Activated CD4-positive, CD25-positive, alpha-beta regulatory T cell treated with anti-CD3 and anti-CD28 coated beads, Interleukin-2, amount 50 U/mL, for 16 hours (primary cell): ENCODE data around the gene LRRC74B.
"Not testable (repeated sequence)": the region's sequence is repeated elsewhere in the genome, so short reads cannot be mapped to it uniquely, and the experiment has no call there.

Experiments
- DNase-seq: peaks from one replicate; pipeline ENCODE4 v3.0.0-alpha.2; 2020; ENCODE audit warnings: low read depth, low spot score

LRRC74B gene

DNA sequence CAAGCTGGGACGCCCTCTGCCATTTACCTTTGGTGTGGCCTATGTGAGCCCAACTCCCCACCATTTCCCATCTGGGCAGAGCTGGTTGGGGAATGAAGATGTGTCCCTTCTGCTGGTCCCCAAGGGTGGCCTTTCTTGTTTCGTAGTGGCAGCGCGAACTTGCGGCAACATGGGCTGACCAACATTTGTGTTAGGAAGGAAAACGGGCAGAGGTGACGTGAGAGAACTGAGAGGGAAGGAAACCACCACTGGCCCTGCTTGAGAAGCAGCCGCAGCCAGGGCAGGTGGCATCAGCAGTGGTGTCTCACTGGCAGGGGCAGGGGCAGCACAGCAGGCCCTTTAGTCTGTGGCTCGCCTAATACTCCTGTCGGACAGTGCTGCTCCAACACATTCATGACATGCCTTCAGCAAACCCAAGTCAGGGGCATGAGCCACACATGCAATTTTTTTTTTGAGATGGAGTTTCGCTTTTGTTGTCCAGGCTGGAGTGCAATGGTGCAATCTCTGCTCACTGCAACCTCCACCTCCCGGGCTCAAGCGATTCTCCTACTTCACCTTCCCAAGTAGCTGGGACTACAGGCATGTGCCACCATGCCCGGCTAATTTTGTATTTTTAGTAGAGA is 29.9 kb downstream of the LRRC74B start:
- DNase-seq, result no peak

DNA sequence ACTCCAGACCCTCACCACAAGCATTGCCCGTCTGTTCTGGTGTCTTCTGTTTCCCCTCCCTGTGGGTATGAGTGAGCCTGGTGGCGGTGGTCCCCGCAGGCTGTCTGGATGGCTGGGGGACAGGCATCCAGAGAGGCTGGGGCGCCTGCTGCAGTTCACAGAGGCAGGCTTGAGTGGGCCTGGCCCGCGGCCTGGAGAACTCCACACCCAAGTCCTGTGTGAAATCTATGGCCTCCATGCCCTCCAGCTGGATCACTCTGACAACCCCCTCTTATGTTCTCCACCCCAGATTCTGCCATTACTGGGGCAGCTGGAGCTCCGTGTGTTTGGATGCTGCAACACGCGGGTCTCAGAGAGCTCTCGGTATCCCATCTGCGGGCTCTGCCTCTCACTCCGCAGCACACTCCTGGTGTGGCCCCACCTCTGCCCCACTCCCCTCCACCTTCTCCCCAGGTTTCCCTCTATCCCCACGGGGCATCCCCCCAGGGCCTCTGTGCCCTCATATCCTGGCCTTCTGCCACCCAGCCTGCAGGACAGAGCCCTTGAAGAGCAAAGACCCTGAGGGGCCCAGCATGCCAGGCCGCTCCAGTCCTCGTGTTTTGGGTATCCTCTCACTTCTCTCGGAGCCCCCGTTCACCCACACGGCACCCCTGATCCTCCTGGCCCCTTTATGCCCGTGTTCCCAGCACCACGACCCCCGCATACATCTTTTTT is 31.3 kb downstream of the LRRC74B start:
- DNase-seq, result no peak

DNA sequence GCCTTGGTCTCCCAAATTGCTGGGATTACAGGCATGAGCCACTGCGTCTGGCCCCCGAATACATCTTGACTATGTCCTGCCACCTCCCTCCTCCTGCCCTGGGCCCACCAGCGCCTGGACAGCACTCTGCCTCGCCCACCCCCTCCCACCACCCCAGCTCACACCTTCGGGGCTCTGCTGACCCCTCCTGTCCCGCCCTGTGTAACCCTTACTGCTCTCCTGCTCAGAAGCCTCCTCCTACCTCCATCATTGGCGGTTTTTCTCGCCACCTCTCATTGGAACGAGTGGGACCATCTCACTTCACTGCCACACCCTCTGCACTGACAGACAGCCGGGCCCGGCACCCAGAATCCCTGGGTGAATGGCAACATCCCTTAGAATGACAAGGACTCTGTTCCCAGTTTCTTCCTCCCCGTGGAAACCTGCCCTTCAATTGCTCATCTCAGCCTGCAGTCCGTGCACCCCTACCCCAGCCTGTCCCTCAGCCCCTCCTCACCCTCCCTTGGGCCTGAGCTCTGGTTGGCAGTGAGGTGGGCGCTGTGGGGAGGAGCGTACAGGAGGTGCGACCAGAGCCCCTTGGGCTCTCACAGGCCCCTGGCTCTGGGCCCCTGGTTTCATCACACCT is 32.2 kb downstream of the LRRC74B start:
- no peak for DNase-seq

DNA sequence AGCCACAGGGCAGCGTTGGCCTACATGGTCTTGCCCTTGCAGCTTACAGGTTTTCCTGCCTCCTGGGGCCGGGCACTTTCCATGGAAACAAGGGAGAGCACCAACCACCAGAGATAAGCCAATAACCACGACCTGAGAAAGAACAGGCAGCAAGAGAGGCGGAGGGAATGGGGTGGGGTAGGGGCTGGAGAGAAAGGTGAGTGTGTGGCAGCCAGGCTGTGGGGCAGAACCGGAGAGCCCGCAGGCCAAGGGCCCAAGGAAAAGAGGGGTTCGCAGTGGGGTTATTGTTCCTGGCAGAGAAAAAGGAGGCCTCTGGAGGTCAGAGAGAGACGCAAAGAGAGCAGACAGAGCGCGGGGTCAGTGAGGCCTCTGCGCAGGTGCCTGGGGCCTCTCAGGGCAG is 33.2 kb downstream of the LRRC74B start:
- no peak for DNase-seq

DNA sequence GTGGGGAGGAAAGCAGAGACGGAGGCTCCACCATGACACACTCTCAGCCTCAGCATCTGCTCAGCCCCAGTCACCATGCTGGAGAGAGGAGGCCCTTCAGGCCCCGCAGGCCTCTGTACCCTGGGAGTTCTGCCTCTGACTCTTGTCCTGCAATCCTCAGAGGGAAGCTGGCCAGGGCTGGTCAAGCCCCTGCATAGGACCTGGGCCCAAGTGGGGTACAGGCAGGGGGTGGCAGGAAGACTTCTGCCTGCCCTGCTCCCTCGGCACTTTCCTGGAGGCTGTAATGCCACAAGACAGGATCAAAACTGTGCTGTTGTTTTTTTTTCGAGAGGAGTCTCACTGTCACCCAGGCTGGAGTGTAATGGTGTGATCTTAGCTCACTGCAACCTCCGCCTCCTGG is 33.7 kb downstream of the LRRC74B start:
- DNase-seq, result no peak

DNA sequence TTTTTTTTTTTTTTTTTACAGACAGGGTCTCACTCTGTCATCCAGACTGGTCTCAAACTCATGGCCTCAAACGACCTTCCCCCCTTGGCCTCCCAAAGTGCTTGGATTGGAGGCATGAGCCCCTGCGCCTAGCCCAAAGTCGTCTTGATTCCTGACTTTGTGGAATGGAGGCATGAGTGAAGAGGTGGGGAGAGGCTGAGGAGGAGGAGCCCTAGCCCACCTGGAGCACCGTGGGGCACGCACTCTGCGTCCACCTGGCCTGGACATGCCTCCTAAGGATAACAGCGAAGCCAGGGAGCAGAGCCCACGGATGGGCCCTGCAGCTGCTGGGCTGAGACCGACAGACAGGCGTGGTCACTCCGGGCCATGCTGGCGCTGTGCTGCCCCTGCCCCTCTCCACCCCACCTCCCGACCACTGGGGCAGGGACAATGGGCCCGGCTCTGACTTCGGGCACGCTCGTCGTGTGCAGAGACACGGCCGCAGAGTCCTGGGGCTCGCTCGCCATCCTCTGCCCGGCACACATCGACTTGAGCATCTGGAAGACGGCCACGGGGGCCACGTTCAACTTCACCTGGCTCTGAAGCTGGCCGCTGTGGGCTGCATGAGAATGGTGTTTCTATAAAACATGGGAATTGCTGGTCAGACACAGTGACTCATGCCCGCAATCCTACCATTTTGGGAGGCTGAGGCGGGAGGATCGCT is 34.8 kb downstream of the LRRC74B start:
- no peak for DNase-seq

DNA sequence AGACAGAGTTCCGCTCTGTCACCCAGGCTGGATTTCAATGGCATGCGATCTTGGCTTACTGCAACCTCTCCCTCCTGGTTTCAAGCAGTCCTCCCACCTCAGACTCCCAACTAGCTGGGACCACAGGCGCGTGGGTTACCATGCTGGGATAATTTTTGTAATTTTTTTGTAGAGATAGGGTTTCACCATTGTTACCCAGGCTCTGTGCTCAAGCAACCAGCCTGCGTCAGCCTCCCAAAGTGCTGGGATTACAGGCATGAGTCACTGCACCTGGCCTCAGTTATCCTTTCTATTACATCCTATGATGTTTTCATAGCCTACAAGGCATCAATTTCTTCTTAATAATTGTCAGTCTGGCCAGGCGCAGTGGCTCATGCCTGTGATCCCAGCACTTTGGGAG is 36.5 kb downstream of the LRRC74B start:
- no peak for DNase-seq

DNA sequence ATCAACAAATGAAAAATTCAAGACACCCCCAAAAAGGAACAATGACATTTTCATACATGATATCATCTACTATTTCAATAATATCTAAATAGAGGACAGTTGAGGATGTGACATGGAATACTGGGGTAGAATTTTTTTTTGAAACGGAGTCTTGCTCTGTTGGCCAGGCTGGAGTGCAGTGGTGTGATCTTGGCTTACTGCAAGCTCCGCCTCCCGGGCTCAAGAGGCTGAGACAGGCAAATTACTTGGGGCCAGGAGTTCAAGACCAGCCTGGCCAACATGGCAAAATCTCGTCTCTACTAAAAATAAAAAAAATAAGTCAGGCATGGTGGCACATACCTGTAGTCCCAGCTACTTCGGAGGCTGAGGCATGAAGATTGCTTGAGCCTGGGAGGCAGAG is 41.4 kb downstream of the LRRC74B start:
- no peak for DNase-seq

DNA sequence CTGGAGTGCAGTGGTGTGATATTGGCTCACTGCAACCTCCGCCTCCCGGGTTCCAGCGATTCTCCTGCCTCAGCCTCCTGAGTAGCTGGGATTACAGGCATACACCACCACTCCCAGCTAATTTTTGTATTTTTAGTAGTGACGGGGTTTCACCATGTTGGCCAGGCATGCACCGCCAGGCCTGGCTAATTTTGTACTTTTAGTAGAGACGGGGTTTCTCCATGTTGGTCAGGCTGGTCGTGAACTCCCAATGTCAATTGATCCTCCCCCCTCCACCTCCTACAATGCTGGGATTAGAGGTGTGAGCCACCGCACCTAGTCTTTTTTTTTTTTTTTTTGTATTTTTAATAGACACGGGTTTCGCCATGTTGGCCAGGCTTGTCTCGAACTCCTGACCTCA is 42.2 kb downstream of the LRRC74B start:
- not testable (repeated sequence) for DNase-seq

DNA sequence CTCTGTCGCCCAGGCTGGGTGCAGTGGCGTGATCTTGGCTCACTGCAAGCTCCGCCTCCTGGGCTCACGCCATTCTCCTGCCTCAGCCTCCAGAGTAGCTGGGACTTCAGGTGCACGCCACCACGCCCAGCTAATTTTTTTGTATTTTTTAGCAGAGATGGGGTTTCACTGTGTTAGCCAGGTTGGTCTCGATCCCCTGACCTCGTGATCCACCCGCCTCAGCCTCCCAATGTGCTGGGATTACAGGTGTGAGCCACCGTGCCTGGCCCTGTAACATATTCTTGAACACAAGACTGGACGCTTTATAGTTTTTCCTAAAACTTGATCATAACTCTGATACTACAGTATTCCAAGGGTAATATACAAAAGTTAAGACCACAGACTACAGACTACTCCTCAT is 45.5 kb downstream of the LRRC74B start:
- not testable (repeated sequence) for DNase-seq

DNA sequence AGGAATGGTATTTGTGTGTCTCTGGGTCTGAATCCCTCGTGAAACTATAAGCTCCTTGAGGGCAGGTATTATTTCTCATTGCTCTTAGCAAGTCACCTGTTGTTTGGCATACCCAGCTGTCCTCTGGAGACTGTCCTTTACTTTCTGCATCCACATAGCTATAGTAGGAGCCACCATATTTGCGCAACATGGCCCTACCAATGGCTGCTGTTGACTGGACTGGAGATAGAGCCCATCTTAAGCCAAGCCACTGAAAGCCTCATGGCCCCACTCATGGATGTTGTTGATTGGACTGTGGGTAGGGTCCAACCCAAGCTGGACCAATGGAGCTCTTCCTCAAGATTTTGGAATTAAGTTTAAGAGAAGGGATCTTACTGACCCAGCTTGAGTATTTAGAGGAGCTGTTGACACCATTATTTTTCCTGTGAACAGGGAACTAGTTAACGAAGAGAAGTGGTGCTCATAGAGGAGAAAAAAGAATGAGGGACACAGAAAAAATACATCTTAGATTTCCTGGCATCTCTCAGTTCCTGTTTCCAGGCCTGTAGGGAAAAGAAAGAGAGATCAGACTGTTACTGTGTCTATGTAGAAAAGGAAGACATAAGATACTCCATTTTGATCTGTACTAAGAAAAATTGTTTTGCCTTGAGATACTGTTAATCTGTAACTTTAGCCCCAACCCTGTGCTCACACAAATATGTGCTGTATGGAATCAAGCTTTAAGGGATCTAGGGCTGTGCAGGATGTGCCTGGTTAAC is 47.2 kb downstream of the LRRC74B start:
- no peak for DNase-seq

DNA sequence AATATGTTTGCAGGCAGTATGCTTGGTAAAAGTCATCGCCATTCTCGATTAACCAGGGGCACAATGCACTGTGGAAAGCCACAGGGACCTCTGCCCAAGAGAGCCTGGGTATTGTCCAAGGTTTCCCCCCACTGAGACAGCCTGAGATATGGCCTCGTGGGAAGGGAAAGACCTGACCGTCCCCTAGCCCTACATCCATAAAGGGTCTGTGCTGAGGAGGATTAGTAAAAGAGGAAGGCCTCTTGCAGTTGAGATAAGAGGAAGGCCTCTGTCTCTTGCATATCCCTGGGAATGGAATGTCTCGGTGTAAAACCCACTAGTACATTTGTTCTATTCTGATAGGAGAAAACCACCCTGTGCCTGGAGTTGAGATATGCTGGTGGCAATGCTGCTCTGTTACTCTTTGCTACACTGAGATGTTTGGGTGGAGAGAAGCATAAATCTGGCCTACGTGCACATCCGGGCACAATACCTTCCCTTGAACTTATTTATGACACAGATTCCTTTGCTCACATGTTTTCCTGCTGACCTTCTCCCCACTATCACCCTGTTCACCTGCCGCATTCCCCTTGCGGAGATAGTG is 47.9 kb downstream of the LRRC74B start:
- not testable (repeated sequence) for DNase-seq

DNA sequence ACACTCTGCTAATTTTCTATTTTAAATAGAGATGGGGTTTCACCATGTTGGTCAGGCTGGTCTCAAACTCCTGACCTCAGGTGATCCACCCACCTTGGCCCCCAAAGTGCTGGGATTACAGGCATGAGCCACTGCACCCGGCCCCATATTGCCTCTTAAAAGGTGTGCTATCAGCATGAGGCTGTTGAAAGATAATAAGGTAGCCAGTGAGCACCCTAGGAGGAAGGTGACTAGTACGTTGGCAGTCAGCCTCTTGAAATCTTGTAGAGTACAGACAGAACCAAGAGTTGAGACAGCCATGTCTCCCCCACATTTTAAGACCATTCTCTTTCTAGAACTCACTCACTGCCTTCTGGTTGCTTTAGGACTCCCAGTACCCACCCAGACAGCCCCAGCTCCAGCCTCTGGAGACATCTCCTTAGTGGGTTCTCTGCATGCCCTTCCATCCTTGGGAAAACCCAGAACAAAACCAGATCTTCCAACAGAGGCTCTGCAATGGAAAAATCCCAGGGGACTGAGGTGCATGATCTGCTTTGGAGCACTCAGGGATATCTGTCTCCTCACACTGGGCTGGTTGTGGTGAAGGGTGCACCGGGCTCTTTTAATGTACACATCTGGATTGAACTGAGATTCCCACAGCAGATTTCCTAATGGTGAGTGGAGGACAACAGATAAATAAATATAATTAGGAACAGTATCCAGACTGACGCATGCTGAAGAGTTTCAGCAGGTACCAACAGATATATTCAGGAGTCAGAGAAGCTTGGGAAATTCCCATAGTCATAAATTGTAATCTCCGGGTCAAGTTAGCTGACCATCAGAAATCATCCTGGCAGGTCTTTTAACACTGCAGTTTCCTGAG is 49.4 kb downstream of the LRRC74B start:
- no peak for DNase-seq

DNA sequence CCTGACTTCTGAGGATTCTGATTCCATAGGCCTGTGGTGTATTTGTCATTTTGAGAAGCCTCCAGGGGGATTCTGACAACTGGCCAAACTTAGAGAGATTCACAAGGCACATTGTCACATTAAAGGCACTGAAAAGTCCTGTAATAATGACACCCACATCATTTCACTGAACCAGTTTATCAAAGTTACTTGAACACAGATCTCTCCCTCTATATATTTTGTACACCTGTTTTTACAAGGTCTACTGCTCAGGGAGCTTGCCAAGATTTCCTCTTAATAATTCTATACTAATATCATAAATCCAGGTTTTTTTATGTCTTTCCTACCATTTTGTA is 50.0 kb downstream of the LRRC74B start:
- DNase-seq, result no peak

DNA sequence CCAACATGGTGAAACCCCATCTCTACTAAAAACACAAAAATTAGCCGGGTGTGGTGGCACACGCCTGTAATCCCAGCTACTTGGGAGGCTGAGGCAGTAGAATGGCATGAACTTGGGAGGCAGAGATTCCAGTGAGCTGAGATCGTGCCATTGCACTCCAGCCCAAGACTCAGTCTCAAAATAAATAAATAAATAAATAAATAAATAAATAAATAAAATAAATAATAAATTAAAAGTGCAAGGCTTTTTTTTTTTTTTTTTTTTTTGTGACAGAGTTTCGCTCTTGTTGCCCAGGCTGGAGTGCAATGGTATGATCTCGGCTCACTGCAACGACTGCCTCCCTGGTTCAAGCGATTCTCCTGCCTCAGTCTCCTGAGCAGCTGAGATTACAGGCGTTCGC is 51.1 kb downstream of the LRRC74B start:
- DNase-seq, result not testable (repeated sequence)

DNA sequence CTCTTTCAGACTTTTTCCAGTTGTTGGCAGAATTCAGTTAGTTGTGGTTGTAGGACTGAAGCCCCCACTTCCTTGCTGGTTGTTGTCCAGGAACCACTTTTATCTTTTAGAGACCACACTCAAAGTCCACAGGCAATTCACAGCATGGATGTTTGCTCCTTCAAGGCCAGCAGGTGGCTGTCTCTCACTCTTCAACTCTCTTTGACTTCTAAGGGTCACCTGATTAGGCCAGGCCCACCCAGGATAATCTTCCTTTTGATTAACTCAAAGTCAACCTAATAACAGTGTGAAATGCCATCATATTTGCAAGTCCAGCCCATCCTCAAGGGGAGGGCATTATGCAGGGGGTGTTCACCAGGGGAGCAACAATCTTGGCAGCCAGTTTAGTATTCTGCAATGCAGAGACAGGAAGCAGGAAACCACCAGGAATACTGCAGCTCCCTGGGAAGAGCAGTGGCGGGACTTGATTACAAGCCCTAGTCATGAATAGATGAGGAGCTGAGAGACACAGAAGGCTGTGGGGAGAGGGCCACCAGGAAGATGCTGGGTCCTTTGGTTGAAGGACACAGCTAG is 52.4 kb downstream of the LRRC74B start:
- DNase-seq, result no peak

DNA sequence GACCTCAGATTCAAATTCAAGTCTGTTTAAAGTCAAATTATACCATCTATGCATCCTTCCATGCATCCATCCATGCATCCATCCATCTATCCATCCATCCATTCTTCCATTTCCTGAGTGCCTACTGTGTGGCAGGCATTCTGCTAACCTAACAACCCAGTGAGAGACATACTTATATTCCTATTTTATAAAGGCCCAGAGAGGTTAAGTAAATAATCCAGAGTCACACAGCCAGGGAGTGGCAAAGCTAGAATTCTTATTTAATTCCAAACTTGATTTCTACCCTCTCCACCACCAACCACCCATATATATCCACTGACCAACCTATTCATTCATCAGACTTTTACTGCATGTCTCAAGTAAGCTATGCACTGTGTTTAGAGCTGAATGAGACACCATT is 53.8 kb downstream of the LRRC74B start:
- no peak for DNase-seq

DNA sequence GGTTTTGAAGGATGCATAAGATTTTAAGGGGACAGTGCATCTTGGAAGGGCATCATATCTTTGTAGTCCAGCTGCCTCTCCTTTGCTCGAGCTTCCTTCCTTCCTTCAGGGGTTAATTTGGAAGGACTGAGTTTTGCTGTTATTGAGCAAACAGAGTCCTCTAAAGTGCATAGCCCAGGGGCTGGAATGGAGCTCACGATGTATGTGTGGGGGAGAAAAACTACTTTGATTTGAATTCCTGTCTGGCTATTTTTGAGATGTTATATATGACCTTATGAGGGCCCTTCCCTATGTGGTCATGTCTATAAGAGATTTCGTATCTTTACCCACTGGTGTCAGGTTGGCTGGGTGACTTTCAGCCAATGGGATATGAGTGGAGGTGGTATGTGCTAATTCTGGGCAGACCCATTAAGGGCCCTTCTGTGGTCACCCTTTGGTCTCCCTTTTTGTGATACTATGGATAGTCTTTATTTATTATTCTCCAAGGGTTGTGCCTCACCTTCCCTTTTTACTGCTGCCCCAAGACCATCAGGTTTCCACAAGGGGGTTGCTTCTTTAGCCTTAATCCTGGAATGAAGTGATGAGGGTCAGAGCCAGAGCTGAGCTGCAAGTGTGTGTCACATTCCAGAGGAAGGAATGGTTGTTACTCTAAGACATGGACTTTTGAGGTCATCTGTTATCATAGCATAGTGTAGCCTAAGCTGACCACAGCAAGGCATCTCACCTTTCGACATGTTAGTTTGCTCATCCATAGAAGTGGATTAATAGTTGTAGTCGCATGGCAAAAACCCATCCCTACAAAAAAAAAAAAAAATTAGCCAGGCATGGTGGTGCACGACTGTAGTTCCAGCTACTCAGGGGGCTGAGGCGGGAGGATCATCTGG is 54.6 kb downstream of the LRRC74B start:
- DNase-seq, result no peak
